Activated CD4-positive, alpha-beta T cell treated with anti-CD3 and anti-CD28 coated beads, Interleukin-2, amount 50 U/mL, for 1 hour (primary cell): ENCODE measurements around the gene ACADS.

ENCODE experiments used
- DNase-seq: peaks from one replicate; pipeline ENCODE4 v3.0.0-alpha.2; 2020

Gene ACADS

GRCh38 chr12:120725659-120726509 is at the start of gene ACADS:
Gene ACADS (plus strand): TSS chr12:120725826. CDS start chr12:120725886, 60 bp downstream.
- peak; percentile 88 for DNase-seq

DNA sequence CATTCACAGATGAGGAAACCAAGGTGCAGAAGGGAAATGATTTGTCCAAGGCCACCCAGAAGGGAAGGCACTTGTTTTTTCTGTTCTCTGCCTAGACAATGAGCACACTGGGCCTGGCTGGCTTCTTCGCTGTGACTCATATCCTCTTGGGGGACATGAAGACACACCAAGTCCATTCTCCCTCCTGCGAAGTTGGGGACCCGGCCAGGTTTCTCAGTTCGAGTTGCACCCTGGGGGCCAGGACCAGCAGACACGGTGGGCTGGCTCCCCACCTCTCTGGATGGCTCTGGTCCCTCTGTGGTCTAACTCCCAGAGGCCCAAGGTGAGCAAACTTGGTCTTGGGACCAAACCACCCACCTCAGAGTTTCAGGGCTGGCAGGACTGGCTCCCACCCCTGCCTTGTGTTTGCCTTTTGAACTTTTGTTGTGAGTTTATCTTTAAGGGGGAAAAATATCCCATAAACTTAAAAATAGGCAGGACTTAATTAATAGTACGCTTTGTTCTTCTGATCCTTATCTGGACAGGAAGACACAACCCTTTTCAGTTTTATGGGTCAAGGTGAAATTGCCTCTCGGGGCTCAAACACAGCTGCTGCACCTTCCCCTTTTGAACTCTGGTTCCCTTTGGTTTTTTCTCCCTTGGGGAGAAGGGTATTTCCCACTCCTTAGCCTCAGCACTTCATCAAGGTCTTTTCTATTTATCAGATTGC is 47.7 kb upstream of the ACADS start:
- no peak for DNase-seq

GRCh38 chr12:120678572-120678971 is 47.1 kb upstream of the ACADS start:
- no peak for DNase-seq

GRCh38 chr12:120680165-120680738 is 45.4 kb upstream of the ACADS start:
- no peak for DNase-seq

- no peak for DNase-seq
Observed at GRCh38 chr12:120684523-120684932, 41.1 kb upstream of the ACADS start.

GRCh38 chr12:120685522-120685921 is 40.1 kb upstream of the ACADS start:
- DNase-seq: no peak

- peak; percentile 96 for DNase-seq
Observed at GRCh38 chr12:120686151-120686689, 39.4 kb upstream of the ACADS start.

DNA sequence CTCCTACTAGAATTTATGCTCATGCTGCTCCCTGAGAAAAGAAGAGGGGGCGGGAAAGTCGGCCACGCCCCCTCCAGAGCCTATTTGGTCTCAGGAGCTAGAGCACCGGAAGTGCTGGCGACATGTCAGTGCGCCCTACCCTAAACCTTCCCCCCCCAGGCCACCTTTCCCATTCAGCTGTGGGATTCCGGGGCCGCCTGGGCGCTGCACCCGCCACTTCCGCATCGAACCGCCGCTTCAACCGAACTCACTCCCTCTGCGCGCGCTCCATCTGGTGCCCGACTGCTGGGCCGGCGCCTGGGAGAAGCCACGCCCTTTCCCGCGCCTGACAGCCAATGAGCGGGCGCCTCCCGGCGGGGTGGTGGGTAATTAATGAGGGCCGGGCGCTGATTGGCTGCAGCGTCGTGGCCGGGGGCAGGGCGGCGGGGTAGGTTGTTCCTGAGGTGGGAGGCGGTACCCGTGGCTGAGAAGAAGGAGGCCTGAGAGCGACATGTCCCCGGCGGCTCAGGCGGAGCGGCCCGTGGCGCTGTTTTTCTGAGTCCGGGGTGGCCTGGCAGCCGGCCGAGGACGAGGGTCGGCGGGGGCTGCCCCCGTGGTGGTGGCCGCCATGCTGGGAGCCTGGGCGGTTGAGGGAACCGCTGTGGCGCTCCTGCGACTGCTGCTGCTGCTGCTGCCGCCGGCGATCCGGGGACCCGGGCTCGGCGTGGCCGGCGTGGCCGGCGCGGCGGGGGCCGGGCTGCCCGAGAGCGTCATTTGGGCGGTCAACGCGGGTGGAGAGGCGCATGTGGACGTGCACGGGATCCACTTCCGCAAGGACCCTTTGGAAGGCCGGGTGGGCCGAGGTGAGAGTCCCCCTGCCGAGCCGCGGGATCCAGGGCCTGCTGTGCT is 38.7 kb upstream of the ACADS start, which contains the start of gene MLEC:
Gene MLEC (plus strand): TSS at position 460 of the 888 bp plus-strand sequence. CDS start 148 bp downstream, at position 608.
- peak; percentile 99 for DNase-seq

GRCh38 chr12:120687578-120688289 is 37.9 kb upstream of the ACADS start:
- DNase-seq: peak; percentile 27

DNA sequence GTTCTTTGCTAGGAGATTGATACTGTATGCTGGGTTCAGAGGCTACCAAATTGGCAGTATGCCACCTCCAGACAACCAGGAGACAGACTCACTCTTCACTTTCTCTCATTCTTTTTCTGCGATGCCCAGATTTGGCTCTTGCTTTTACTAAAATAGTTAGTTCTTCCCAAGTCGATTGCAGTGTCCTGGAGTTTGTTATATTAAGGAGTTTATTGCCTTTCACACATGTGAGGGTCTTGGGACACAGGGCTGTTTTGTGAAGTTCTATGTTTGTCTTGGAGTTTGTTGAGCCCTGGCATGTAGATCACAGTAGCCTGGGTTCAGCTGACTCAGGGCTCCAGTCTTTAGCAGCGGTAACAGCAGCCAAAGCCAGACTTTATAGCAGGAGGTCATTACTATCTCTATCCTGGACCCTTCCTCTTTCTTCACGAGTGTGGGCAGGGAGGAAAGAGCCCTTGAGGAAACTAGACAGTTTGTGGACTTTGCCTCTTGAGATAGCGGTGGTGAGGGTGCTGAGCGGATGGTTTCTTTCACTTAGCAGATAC is 37.0 kb upstream of the ACADS start:
- no peak for DNase-seq

DNA sequence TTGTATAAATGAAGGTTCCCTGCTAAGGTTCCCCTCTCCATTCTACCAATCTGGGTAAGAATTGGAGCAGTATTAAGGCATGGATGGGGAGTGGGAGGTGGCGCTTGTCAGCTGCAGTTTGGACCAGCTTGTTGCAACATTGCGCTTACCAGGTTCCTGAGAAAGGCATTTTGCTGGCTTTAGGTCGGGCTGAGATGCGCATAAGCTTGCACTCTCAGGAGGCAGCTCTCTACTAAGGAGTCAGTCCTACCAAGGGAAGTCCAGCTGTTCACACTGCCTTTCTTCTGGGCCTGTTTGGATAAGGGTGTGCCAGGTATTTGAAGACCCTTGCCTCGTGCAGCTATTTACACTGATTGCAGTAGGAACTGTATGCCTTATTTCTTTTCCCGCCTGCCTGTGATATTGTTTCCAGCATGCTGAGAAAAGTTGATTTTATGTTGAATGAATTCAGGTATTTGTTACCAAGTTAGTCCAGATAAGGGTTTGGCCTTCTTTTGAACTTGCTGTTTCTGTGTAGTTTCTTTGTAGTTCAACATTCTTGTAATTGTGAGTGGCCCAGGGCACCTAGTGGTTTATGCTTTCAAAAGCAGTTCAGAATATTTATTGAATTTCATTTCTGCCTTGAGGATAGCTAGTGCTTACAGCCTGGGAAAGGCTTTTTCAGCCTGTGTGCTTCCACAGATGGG is 36.1 kb upstream of the ACADS start:
- no peak for DNase-seq

- DNase-seq: no peak
Observed at GRCh38 chr12:120690083-120690450, 35.6 kb upstream of the ACADS start.

GRCh38 chr12:120690978-120691377 is 34.6 kb upstream of the ACADS start:
- no peak for DNase-seq

GRCh38 chr12:120692524-120693033 is 33.0 kb upstream of the ACADS start:
- DNase-seq: no peak

GRCh38 chr12:120693848-120694247 is 31.8 kb upstream of the ACADS start:
- DNase-seq: no peak

- DNase-seq: no peak
Observed at GRCh38 chr12:120696626-120697025, 29.0 kb upstream of the ACADS start.

- no peak for DNase-seq
Observed at GRCh38 chr12:120697344-120697743, 28.3 kb upstream of the ACADS start.

- DNase-seq: no peak
Observed at GRCh38 chr12:120698665-120699064, 27.0 kb upstream of the ACADS start.

GRCh38 chr12:120699553-120699952 is 26.1 kb upstream of the ACADS start:
- DNase-seq: no peak

GRCh38 chr12:120700886-120701285 is 24.7 kb upstream of the ACADS start:
- no peak for DNase-seq

- DNase-seq: no peak
Observed at GRCh38 chr12:120702637-120703036, 23.0 kb upstream of the ACADS start.
